ENCODE measurements around the gene DHRS12. TPM values are rescaled to one million over a fixed set of nuclear protein-coding genes. Genes with fewer than 3 reads are reported as not detected.

Gene DHRS12
- total RNA-seq, 1 experiment from 2014 or later: 6.9 TPM

DNA sequence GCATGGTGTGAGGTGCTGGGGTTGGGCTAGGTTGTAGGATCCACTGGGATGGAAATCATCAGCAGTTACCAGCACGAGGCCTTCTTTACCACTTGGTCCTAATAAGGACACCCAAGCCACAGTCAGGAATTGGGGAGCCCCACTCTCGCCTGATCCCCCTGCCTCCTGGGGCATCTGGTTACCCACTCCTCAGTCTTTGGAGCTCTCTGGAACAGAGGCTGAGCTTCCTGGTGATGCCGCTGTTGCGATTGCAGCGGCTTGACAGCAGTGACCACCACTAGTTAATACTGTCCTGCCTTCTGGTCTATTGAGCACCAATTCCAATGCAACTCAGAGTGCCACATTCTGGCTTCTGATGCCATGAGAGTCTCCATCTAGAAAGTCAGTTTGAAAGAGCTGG is 27.6 kb upstream of the DHRS12 start:
- BruUV-seq (replicated peaks): no TSS peak
- Histone ChIP-seq H3K4me1 (replicated peaks; ENCODE audit: insufficient read depth) (no peaks in the 10 kb centered on the region), H2AFZ (no peak overlapping the region), H4K20me1 (ENCODE audit: insufficient read depth) (no peaks in the 10 kb centered on the region), H3K9me3 (ENCODE audit: insufficient read depth, low read depth) (no peaks in the 10 kb centered on the region), H3K36me3 (ENCODE audit: low read depth) (no peaks in the 10 kb centered on the region), H3K4me3 (no peak overlapping the region), H3F3A (ENCODE audit: insufficient read depth, low read depth) (no peaks in the 10 kb centered on the region), H3K4me2 (no peak overlapping the region), H3K27ac (no peak overlapping the region), H3K79me2 (ENCODE audit: low read depth) (no peaks in the 10 kb centered on the region), H3K27me3 (ENCODE audit: insufficient read depth, low read depth) (peaks cover 82% of the 10 kb centered on the region), H3K9me2 (ENCODE audit: insufficient read depth) (no peaks in the 10 kb centered on the region)
- ChIA-PET POLR2A (ENCODE audit: unreplicated experiment) (no interaction called here), CTCF (no interaction called here)
- TF ChIP-seq, protein P1, sequence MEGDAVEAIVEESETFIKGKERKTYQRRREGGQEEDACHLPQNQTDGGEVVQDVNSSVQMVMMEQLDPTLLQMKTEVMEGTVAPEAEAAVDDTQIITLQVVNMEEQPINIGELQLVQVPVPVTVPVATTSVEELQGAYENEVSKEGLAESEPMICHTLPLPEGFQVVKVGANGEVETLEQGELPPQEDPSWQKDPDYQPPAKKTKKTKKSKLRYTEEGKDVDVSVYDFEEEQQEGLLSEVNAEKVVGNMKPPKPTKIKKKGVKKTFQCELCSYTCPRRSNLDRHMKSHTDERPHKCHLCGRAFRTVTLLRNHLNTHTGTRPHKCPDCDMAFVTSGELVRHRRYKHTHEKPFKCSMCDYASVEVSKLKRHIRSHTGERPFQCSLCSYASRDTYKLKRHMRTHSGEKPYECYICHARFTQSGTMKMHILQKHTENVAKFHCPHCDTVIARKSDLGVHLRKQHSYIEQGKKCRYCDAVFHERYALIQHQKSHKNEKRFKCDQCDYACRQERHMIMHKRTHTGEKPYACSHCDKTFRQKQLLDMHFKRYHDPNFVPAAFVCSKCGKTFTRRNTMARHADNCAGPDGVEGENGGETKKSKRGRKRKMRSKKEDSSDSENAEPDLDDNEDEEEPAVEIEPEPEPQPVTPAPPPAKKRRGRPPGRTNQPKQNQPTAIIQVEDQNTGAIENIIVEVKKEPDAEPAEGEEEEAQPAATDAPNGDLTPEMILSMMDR (conservative IDR thresholded peaks at IDR 0.05): no peak
- TF ChIP-seq EZH2 (IDR thresholded peaks at IDR 0.05; ENCODE audit: low read depth): no peak
- intact Hi-C loops (cut with micrococcal nuclease; ENCODE audit: unreplicated experiment): no loop called here
- no peak for DNase-seq

DNA sequence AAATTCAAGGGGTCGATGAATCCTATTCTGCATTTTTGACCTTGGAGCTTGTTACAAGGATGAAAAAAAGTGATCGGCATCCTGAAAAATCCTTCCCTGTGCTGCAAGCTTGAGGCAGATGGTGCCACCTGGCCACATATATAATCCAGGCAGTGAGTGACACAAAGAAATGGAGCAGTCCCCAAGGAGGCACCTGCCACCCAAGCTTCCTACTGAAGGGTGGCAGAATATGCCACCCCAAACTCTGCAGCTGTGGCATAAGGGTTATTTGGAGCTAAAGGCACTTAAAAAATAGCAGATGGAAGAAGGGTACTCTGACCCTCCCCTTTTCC is 25.6 kb upstream of the DHRS12 start:
- no peak for DNase-seq
- Histone ChIP-seq H3K4me1 (replicated peaks; ENCODE audit: insufficient read depth) (no peaks in the 10 kb centered on the region), H3F3A (ENCODE audit: insufficient read depth, low read depth) (no peaks in the 10 kb centered on the region), H2AFZ (no peak overlapping the region), H3K9me2 (ENCODE audit: insufficient read depth) (no peaks in the 10 kb centered on the region), H3K79me2 (ENCODE audit: low read depth) (no peaks in the 10 kb centered on the region), H3K27me3 (ENCODE audit: insufficient read depth, low read depth) (peaks cover 81% of the 10 kb centered on the region), H3K9me3 (ENCODE audit: insufficient read depth, low read depth) (no peaks in the 10 kb centered on the region), H4K20me1 (ENCODE audit: insufficient read depth) (no peaks in the 10 kb centered on the region), H3K36me3 (ENCODE audit: low read depth) (no peaks in the 10 kb centered on the region), H3K4me2 (no peak overlapping the region), H3K4me3 (no peak overlapping the region), H3K27ac (no peak overlapping the region)
- CTCF ChIA-PET: interaction anchor here (0.6 kb wide), 1 partner anchor 517 kb away, joined by 7 read pairs; no protein-coding TSS in a partner anchor
- no peak for TF ChIP-seq EZH2 (IDR thresholded peaks at IDR 0.05; ENCODE audit: low read depth)
- TF ChIP-seq, protein P1 (conservative IDR thresholded peaks at IDR 0.05): no peak
- intact Hi-C loops (cut with micrococcal nuclease; ENCODE audit: unreplicated experiment): no loop called here
- POLR2A ChIA-PET (ENCODE audit: unreplicated experiment): no interaction called here
- no TSS peak for BruUV-seq (replicated peaks)

DNA sequence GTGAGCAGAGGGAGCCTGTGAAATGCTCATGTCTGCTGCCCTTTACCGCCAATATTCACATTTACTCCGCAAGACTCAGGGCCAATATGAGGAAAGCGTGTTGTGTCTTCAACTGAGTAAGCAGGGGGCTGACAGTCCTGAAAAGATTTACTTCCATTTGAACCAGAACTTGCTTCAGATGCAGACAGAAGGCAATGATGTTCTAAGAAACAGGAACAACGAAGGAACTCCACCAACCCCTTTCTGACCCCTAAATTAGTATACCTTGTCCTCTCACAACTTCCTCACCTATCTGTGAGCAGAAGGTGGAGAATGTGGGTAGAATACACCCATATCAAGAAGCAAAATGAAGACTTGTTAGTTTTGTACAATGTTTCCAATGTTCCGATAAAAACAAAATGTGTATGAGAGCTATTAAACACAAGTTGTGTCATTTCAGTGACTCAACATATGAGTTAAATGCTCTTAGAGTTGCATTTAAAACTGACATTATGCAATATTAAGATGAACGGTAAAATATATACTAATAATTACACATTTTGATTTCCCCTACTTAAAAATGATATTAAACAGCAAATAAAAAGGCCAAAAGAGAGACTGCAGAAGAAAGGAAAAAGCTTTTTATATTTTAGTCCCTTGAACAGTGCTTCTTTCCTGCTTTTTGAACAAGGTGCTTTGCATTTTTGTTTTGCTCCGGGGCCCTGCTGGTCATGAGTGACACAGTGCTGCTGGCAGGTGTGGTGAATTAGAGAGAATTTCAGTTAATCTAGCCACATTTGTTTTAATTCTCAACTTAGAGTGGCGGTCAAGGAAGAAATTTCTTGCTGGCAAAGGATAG is 25.0 kb upstream of the DHRS12 start:
- Histone ChIP-seq H3K4me3 (no peak overlapping the region), H3K27me3 (ENCODE audit: insufficient read depth, low read depth) (peaks cover 76% of the 10 kb centered on the region), H3K9me3 (ENCODE audit: insufficient read depth, low read depth) (no peaks in the 10 kb centered on the region), H3K79me2 (ENCODE audit: low read depth) (no peaks in the 10 kb centered on the region), H4K20me1 (ENCODE audit: insufficient read depth) (no peaks in the 10 kb centered on the region), H2AFZ (no peak overlapping the region), H3K36me3 (ENCODE audit: low read depth) (no peaks in the 10 kb centered on the region), H3K4me1 (replicated peaks; ENCODE audit: insufficient read depth) (no peaks in the 10 kb centered on the region), H3K27ac (no peak overlapping the region), H3K9me2 (ENCODE audit: insufficient read depth) (no peaks in the 10 kb centered on the region), H3F3A (ENCODE audit: insufficient read depth, low read depth) (no peaks in the 10 kb centered on the region), H3K4me2 (no peak overlapping the region)
- BruUV-seq (replicated peaks): no TSS peak
- DNase-seq: no peak
- no peak for TF ChIP-seq EZH2 (IDR thresholded peaks at IDR 0.05; ENCODE audit: low read depth)
- TF ChIP-seq, protein P1 (conservative IDR thresholded peaks at IDR 0.05): no peak
- CTCF ChIA-PET: interaction anchor here (0.6 kb wide), 1 partner anchor 518 kb away, joined by 7 read pairs; no protein-coding TSS in a partner anchor
- POLR2A ChIA-PET (ENCODE audit: unreplicated experiment): no interaction called here
- intact Hi-C loops (cut with micrococcal nuclease; ENCODE audit: unreplicated experiment): no loop called here

All from PC-9 (cell line).